CD4-positive, alpha-beta memory T cell (primary cell): Measurements from ENCODE around the gene NOM1. TPM values are rescaled to one million over a fixed set of nuclear protein-coding genes. Genes with fewer than 3 reads are reported as not detected.

Experiments used
- CTCF ChIA-PET: fragments of 350-600 bp; sonication (Branson Sonifier 250); formaldehyde crosslinking; loops from one replicate; lab custom pipeline; 2021; ENCODE audit warnings: inconsistent platforms; ENCODE audit not compliant: partially characterized antibody; lab: Charles Lee
- POLR2A ChIA-PET: fragments of 350-600 bp; sonication (Branson Sonifier 250); formaldehyde crosslinking; loops from one replicate; lab custom pipeline; 2021; ENCODE audit not compliant: partially characterized antibody; lab: Charles Lee
- DNase-seq, 5 donors: peaks; one replicate each; pipeline versions ENCODE4 v3.0.0 to v3.0.0-alpha.2; 2020 to 2022; ENCODE audit warnings: mixed read lengths in 1 of 5
- H3K27ac ChIP-seq: one replicate; pipeline ENCODE4 v1.7.0; 2013; ENCODE audit warnings: low read depth, low read length
- H3K27me3 ChIP-seq: 2 replicates; pipeline ENCODE4 v1.7.0; 2013; ENCODE audit warnings: mild to moderate bottlenecking, low read length, moderate library complexity; ENCODE audit not compliant: insufficient read depth
- H3K36me3 ChIP-seq: 2 replicates; pipeline ENCODE4 v1.7.0; 2013; ENCODE audit warnings: mild to moderate bottlenecking, low read length, moderate library complexity; ENCODE audit not compliant: insufficient read depth
- H3K4me1 ChIP-seq: 2 replicates; pipeline ENCODE4 v1.7.0; 2013; ENCODE audit warnings: mild to moderate bottlenecking, low read length, moderate library complexity; ENCODE audit not compliant: insufficient read depth
- H3K4me3 ChIP-seq, 2 donors: one replicate each; pipeline ENCODE4 v1.7.0; 2013; ENCODE audit warnings: low read length in 2 of 2, mild to moderate bottlenecking in 1 of 2
- H3K9me3 ChIP-seq, 2 donors: one replicate each; pipeline ENCODE4 v1.7.0; 2013; ENCODE audit warnings: low read length in 2 of 2, control low read depth in 1 of 2; ENCODE audit not compliant: control insufficient read depth in 1 of 2
- H3K27ac Mint-ChIP-seq, 7 donors: one replicate each; pipeline ENCODE4 v1.8.0; 2020 to 2021; ENCODE audit warnings: mixed read lengths in 7 of 7, mild to moderate bottlenecking in 6 of 7, inconsistent platforms in 3 of 7, moderate library complexity in 3 of 7
- H3K27me3 Mint-ChIP-seq, 2 donors: one replicate each; pipeline ENCODE4 v1.8.0; 2020 to 2021; ENCODE audit warnings: mixed read lengths in 2 of 2
- H3K36me3 Mint-ChIP-seq, 2 donors: one replicate each; pipeline ENCODE4 v1.8.0; 2020 to 2021; ENCODE audit warnings: mixed read lengths in 2 of 2, inconsistent platforms in 1 of 2, mild to moderate bottlenecking in 1 of 2
- H3K4me1 Mint-ChIP-seq, 4 donors: one replicate each; pipeline ENCODE4 v1.8.0; 2020 to 2021; ENCODE audit warnings: mixed read lengths in 4 of 4, mild to moderate bottlenecking in 1 of 4
- H3K4me3 Mint-ChIP-seq, 8 donors: one replicate each; pipeline ENCODE4 v1.8.0; 2020 to 2021; ENCODE audit warnings: mixed read lengths in 8 of 8, mild to moderate bottlenecking in 7 of 8, moderate library complexity in 6 of 8, inconsistent platforms in 3 of 8
- H3K9me3 Mint-ChIP-seq, 8 donors: one replicate each; pipeline ENCODE4 v1.8.0; 2020 to 2021; ENCODE audit warnings: mixed read lengths in 8 of 8, mild to moderate bottlenecking in 5 of 8, inconsistent platforms in 3 of 8, moderate library complexity in 1 of 8
- intact Hi-C: fragments of 100-400 bp; cut with micrococcal nuclease; formaldehyde crosslinking; loops from one replicate; pipeline ENCODE4 v1.15.1; 2023
- polyA plus RNA-seq, 2 donors: library from polyadenylated mRNA; unstranded; fragments of 300-500 nt; fragmentation: Illumina TruSeq; gene quantifications; one replicate each; pipeline ENCODE4 v1.2.3, GENCODE V29; 2021
- total RNA-seq, 2 experiments: library from RNA; stranded (reverse); gene quantifications; one replicate each; pipeline ENCODE4 v1.2.3, GENCODE V29; 2021

The NOM1 gene
- total and polyA plus RNA-seq, 4 experiments from 2014 or later, result 0.82 to 32.5 (median 20.6) TPM

DNA sequence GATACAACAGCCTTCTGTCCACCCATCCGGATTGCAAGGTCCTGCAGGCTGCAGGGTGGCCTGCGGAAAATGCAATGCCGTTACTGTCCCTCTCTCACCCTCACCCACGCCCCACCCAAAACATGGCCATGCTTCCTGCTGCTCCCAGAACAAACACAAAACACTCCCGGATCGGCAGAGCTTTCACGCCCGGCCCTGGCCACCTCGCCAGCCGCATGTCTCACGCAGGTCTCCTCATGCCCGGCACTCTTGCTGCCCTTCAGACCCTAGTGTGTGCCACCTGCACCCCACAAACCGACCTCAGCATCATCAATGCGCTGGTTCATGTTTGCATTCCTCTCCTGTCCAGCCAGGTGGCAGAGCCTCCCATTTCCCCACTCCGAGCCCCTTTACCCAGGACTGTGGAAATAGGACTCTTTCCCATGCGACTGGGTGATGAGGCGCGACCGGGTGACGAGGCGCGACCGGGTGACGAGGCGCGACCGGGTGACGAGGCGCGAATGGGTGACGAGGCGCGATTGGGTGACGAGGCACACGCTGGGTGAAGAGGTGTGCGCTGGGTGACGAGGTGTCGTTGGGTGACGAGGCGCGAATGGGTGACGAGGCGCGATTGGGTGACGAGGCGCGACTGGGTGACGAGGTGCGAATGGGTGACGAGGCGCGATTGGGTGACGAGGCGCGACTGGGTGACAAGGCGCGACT lies 8.9 kb upstream of the NOM1 start:
- intact Hi-C loops, result no loop called here
- Mint-ChIP-seq H3K36me3 (no peaks in the 10 kb centered on the region), H3K27me3 (peaks cover 28 to 38% of the 10 kb centered on the region in 2 donors), H3K4me1 (peaks cover 0 to 3% (median 0%) of the 10 kb centered on the region in 4 donors), H3K9me3 (peaks cover 0 to 2% (median 0%) of the 10 kb centered on the region in 8 donors), H3K4me3 (no peak overlapping the region), H3K27ac (no peak overlapping the region)
- Histone ChIP-seq H3K27ac (no peak overlapping the region), H3K27me3 (peaks cover 3% of the 10 kb centered on the region), H3K4me1 (no peaks in the 10 kb centered on the region), H3K36me3 (no peaks in the 10 kb centered on the region), H3K9me3 (no peaks in the 10 kb centered on the region), H3K4me3 (no peak overlapping the region)
- POLR2A ChIA-PET, result no interaction called here
- DNase-seq, result no peak
- CTCF ChIA-PET, result no interaction called here

DNA sequence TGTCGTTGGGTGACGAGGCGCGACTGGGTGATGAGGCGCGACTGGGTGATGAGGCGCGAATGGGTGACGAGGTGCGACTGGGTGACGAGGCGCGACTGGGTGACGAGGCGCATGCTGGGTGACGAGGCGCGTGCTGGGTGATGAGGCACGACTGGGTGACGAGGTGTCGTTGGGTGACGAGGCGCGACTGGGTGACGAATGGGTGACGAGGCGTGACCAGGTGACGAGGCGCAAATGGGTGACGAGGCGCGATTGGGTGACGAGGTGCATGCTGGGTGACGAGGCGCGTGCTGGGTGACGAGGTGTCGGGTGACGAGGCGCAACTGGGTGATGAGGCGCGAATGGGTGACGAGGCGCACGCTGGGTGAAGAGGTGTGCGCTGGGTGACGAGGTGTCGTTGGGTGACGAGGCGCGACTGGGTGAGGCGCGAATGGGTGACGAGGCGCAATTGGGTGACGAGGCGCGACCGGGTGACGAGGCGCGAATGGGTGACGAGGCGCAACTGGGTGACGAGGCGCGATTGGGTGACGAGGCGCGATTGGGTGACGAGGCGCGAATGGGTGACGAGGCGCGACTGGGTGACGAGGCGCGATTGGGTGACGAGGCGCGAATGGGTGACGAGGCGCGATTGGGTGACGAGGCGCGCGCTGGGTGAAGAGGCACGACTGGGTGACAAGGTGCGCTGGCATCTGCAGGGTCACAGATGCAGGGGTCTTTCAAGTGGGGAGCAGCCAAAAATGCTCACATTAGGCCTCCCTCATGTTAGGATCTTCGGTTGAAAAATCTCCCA lies 7.9 kb upstream of the NOM1 start:
- no peak overlapping the region for H3K27ac ChIP-seq
- Mint-ChIP-seq H3K9me3 (peaks cover 0 to 2% (median 0%) of the 10 kb centered on the region in 8 donors), H3K4me3 (no peak overlapping the region), H3K27me3 (peaks cover 28 to 36% of the 10 kb centered on the region in 2 donors), H3K36me3 (no peaks in the 10 kb centered on the region), H3K4me1 (peaks cover 0 to 3% (median 0%) of the 10 kb centered on the region in 4 donors), H3K27ac (peak overlapping the region in 1 of 7 donors; percentile 64)
- intact Hi-C loops, result no loop called here
- peaks cover 3% of the 10 kb centered on the region for H3K27me3 ChIP-seq
- DNase-seq, result no peak
- CTCF ChIA-PET, result no interaction called here
- no peaks in the 10 kb centered on the region for H3K4me1 ChIP-seq
- H3K9me3 ChIP-seq, result no peaks in the 10 kb centered on the region
- no peak overlapping the region for H3K4me3 ChIP-seq
- POLR2A ChIA-PET, result no interaction called here
- no peaks in the 10 kb centered on the region for H3K36me3 ChIP-seq

DNA sequence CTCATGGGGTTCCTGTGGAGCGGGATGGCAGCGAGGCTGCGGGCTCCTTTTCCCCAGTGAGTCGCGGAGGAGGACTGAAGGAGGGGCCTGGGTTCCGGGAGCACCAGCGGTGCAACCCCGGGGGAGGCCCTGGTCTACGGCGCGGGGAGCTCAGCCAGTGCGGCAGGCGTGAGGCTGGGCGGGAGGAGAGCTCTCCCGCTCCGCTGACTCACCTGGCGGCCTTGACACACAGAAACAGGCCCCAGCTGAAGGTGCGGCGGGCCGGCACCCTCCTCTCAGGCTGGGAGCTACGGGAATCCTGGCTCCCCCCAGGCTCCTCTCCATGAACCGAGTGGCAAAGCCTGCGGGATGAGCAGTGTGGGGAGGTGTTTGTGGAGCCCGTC lies 6.8 kb upstream of the NOM1 start:
- peaks cover 0 to 3% (median 1%) of the 10 kb centered on the region in 4 donors for H3K4me1 Mint-ChIP-seq
- no peak for DNase-seq
- peak overlapping the region in 1 of 8 donors; percentile 15 for H3K4me3 Mint-ChIP-seq
- H3K36me3 Mint-ChIP-seq, result no peaks in the 10 kb centered on the region
- intact Hi-C loops, result no loop called here
- peaks cover 28 to 32% of the 10 kb centered on the region in 2 donors for H3K27me3 Mint-ChIP-seq
- no peaks in the 10 kb centered on the region for H3K4me1 ChIP-seq
- ChIA-PET POLR2A (no interaction called here), CTCF (no interaction called here)
- peaks cover 3% of the 10 kb centered on the region for H3K27me3 ChIP-seq
- H3K4me3 ChIP-seq, result no peak overlapping the region
- no peak overlapping the region for H3K27ac ChIP-seq
- no peak overlapping the region for H3K27ac Mint-ChIP-seq
- no peaks in the 10 kb centered on the region for H3K9me3 ChIP-seq
- no peaks in the 10 kb centered on the region for H3K36me3 ChIP-seq
- peaks cover 0 to 2% (median 0%) of the 10 kb centered on the region in 8 donors for H3K9me3 Mint-ChIP-seq

DNA sequence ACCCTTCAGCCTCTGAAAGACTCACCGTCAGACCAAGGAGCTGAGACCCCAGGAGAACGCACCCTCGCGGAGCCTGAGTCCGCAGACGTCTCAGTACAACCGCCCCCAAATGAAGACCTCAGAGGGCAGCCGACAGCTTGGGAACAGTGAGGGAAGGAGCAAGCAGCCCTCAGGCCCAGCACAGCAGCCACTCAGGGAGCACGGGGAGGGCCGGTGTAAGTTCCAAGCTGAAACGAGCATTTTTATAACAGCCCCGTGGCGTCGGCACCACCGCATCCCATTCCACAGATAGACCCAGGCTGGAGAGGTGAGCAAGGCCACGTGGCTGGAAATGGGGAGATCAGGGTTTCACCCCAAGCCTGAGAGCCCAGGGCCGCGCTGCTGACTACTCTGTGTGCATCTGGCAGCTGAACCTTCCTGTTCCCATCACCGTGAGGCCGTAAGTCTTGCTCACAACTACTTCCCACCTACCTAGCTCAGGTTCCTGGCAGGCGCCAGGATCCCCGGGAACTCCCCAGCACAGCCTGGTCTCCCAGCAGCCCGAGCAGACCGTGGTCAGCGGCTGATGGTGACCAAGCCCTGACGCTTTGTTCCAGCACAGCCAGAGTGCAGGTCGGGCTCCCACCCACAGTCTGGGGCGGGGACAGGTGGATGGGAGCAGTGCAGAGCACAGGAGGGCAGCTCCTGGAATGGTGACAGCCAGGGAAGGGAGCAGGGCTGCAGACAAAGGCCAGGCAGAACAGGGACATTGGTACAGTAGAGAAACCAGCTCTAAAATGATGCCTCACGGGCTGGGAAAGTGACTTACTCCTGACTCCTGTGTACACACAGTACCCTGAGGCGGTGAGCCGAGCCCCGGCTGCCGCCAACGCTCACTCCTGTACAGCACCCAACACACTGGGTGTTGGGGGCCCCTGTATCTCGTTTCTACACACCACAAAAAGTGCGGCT lies 6.1 kb upstream of the NOM1 start:
- CTCF ChIA-PET, result no interaction called here
- H3K4me3 Mint-ChIP-seq, result peak overlapping the region in 2 of 8 donors; percentile 24 to 39
- Histone ChIP-seq H3K9me3 (no peaks in the 10 kb centered on the region), H3K4me1 (no peaks in the 10 kb centered on the region), H3K4me3 (no peak overlapping the region), H3K27ac (no peak overlapping the region), H3K36me3 (no peaks in the 10 kb centered on the region), H3K27me3 (peaks cover 3% of the 10 kb centered on the region)
- POLR2A ChIA-PET, result interaction anchor here (1.3 kb wide), 1 partner anchor 50 kb away, joined by 3 read pairs; no protein-coding TSS in a partner anchor
- H3K9me3 Mint-ChIP-seq, result peaks cover 0 to 2% (median 0%) of the 10 kb centered on the region in 8 donors
- peaks cover 0 to 4% (median 1%) of the 10 kb centered on the region in 4 donors for H3K4me1 Mint-ChIP-seq
- peak overlapping the region in 2 of 7 donors; percentile 19 to 24 for H3K27ac Mint-ChIP-seq
- H3K36me3 Mint-ChIP-seq, result no peaks in the 10 kb centered on the region
- intact Hi-C loops, result no loop called here
- peaks cover 22 to 32% of the 10 kb centered on the region in 2 donors for H3K27me3 Mint-ChIP-seq
- DNase-seq, result no peak

DNA sequence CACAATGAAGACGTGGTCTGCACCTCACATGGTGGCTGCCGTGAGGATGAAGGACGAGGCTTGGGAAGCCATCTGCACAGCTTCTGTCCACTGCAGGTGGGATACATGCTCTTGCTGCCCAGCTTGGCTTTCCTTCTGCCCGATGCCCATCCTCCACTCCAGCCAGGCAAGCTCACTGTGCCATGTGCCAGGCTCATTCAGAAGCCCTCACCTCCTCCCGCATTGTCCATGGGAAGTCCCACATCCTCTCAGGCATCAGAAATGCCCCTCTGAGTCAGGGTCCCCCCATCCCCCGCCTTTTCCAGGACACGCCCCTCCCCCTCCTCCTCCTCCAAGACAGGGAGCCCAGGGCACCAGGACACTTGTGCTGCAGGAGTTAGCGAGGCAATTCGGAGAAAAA lies 4.6 kb upstream of the NOM1 start:
- Mint-ChIP-seq H3K27ac (peak overlapping the region in 1 of 7 donors; percentile 47), H3K4me1 (peaks cover 0 to 4% (median 1%) of the 10 kb centered on the region in 4 donors), H3K27me3 (peaks cover 19 to 32% of the 10 kb centered on the region in 2 donors), H3K9me3 (peaks cover 0 to 2% (median 0%) of the 10 kb centered on the region in 8 donors), H3K4me3 (no peak overlapping the region), H3K36me3 (no peaks in the 10 kb centered on the region)
- H3K4me3 ChIP-seq, result no peak overlapping the region
- intact Hi-C loops, result no loop called here
- DNase-seq, result no peak
- H3K27me3 ChIP-seq, result peaks cover 3% of the 10 kb centered on the region
- ChIA-PET POLR2A (interaction anchor here (1.3 kb wide), 1 partner anchor 51 kb away, joined by 3 read pairs; no protein-coding TSS in a partner anchor), CTCF (no interaction called here)
- no peak overlapping the region for H3K27ac ChIP-seq
- H3K9me3 ChIP-seq, result no peaks in the 10 kb centered on the region
- no peaks in the 10 kb centered on the region for H3K36me3 ChIP-seq
- H3K4me1 ChIP-seq, result peaks cover 7% of the 10 kb centered on the region

DNA sequence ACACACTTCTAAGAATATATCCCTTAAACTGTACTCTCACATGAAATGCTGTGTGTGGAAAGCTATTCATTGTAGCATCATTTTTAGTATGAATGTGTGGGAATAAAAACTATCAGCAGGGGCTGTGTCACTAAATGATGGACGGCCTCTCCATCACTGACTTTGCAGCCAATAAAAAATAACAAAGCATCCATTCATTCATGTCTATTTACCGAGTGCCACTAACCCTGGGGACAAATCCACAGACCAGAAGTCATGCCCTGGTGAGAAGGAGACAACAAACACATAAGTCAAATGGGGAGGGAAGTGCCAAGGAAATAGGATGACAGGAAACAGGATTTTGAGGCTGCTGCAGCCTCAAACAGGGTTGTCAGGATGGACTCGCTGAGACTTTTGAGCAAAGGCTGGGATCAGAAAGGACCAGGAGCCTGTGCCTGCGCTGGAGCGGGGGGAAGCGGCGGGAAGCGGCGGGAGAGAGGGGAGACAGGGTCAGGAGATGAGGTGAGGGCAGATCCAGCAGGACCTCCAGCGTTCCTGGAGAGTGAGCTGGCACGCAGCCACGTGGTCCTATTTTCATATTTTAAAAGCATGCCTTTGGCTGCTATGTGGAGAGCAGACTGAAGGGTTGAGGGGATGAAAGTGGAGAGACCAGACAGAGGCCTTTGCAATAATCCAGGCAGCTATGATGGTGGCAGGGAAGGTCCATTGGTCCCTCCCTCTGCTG lies 2.2 kb upstream of the NOM1 start:
- peak overlapping the region in 6 of 8 donors; percentile 7 to 69 (median 55) for H3K4me3 Mint-ChIP-seq
- peaks cover 17 to 23% (median 20%) of the 10 kb centered on the region in 4 donors for H3K4me1 Mint-ChIP-seq
- intact Hi-C loops, result no loop called here
- no peak for DNase-seq
- H3K36me3 Mint-ChIP-seq, result peaks cover 4 to 12% of the 10 kb centered on the region in 2 donors
- H3K9me3 Mint-ChIP-seq, result no peaks in the 10 kb centered on the region
- ChIA-PET CTCF (no interaction called here), POLR2A (interaction anchor here (0.9 to 3.3 kb wide), 2 partner anchors 25 to 54 kb away, joined by 3 to 10 read pairs; partner anchors contain the start of gene LMBR1)
- no peak overlapping the region for H3K4me3 ChIP-seq
- no peaks in the 10 kb centered on the region for H3K9me3 ChIP-seq
- H3K27me3 Mint-ChIP-seq, result peaks cover 19 to 30% of the 10 kb centered on the region in 2 donors
- H3K27ac Mint-ChIP-seq, result peak overlapping the region in 3 of 7 donors; percentile 41 to 53 (median 45)
- peaks cover 29% of the 10 kb centered on the region for H3K4me1 ChIP-seq
- peaks cover 3% of the 10 kb centered on the region for H3K27me3 ChIP-seq
- H3K27ac ChIP-seq, result no peak overlapping the region
- peaks cover under 1% of the 10 kb centered on the region for H3K36me3 ChIP-seq
